GM18867 (cell line): Measurements from ENCODE around the gene ARPC1A.
A peak's percentile ranks its signal among the peaks of the same experiment; 100 is the strongest.
"Not testable (repeated sequence)": the region's sequence is repeated elsewhere in the genome, so short reads cannot be mapped to it uniquely, and the experiment has no call there.

Experiments
- ATAC-seq: cut with Tn5 transposase; IDR thresholded peaks from one replicate; pipeline ENCODE4 v1.9.1; 2021; ENCODE audit warnings: mild to moderate bottlenecking, moderate library complexity; ENCODE audit not compliant: unreplicated experiment

The ARPC1A gene

GRCh38 chr7:99407872-99408378 is 82.2 kb downstream of the ARPC1A start:
- ATAC-seq = peak; percentile 4

- ATAC-seq = peak; percentile 80
These were observed 82.9 kb downstream of the ARPC1A start, which contains the start of the genes BUD31 and PDAP1 for GRCh38 chr7:99408379-99409191. Gene BUD31 (plus strand): TSS chr7:99408969. CDS start chr7:99411093, 2,124 bp downstream. Gene PDAP1 (minus strand): TSS chr7:99408597. CDS start chr7:99408548, 49 bp downstream.

GRCh38 chr7:99409192-99409572 is 83.5 kb downstream of the ARPC1A start:
- peak; percentile 8 for ATAC-seq

- ATAC-seq = no peak
These were observed 84.1 kb downstream of the ARPC1A start for GRCh38 chr7:99409806-99410205.

- ATAC-seq = no peak
These were observed 84.9 kb downstream of the ARPC1A start for GRCh38 chr7:99410635-99411034.

- ATAC-seq = not testable (repeated sequence)
These were observed 89.9 kb downstream of the ARPC1A start for GRCh38 chr7:99415513-99416127.
